Activated CD4-positive, alpha-beta T cell treated with anti-CD3 and anti-CD28 coated beads, Interleukin-2, amount 50 U/mL, for 16 hours (primary cell): ENCODE data around the gene TPRN.

Experiments used
- DNase-seq: peaks from one replicate; pipeline ENCODE4 v3.0.0-alpha.2; 2020

Gene TPRN

DNA sequence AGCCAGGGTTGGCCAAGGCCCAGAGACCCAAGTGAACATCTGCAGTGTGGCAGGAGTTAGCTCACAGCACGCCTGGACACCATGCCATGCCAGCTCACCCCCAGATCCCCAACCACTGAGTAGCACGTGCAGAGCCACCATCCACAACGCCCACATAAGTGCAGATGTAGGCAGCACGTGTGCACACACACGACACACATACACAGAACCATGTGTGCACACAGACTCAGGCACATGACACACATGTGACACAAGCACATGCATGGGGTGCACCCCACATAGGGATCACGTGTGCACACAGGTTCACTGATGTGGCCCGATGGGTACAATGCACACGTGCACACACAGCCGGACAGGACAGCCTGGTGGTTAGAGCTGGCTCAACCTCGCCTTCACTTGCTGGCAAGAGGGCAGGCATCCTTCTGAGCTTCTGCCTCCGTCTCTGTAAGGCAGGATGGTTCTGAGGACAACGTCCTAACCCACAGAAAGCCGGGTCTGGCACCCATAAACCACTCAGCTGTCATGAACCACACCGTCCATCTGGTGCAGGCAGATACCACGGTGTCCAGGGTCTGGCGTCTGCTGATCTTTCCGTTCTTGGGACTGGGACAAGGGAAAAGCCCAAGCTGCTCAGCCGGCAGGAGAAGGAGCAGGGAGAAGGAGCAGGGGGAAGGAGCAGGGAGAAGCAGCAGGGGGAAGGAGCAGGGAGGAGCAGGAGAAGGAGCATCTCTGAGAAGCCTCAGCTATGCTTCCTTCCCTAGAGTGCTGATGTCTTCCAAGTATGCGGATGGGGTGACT is 42.7 kb downstream of the TPRN start:
- no peak for DNase-seq

DNA sequence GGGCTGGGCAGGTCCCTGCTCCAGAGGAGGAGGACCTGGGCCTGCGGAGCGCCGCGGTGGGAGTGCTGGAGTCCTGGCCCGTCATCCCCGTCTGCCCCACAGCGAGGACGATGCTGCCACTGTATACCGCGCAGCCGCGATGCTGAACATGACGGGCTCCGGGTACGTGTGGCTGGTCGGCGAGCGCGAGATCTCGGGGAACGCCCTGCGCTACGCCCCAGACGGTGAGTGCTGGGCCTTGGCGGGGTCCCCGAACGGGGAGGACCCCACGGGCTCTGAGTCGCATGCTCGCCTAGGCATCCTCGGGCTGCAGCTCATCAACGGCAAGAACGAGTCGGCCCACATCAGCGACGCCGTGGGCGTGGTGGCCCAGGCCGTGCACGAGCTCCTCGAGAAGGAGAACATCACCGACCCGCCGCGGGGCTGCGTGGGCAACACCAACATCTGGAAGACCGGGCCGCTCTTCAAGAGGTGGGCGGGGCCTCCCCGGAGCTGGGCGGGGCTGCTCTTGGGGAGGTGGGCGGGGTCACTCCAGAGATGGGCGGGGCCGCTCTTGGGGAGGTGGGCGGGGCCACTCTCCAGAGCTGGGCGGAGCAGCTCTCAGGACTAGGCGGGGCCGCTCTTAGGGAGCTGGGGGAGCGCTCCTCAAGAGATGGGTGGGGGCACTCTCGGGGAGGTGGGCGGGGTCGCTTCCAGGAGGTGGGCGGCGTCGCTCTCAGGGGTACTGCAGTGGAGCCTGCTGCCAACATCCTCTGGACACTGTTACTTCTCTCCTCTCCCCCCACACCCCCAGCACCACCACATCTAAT is 43.8 kb downstream of the TPRN start:
- peak; percentile 54 for DNase-seq

DNA sequence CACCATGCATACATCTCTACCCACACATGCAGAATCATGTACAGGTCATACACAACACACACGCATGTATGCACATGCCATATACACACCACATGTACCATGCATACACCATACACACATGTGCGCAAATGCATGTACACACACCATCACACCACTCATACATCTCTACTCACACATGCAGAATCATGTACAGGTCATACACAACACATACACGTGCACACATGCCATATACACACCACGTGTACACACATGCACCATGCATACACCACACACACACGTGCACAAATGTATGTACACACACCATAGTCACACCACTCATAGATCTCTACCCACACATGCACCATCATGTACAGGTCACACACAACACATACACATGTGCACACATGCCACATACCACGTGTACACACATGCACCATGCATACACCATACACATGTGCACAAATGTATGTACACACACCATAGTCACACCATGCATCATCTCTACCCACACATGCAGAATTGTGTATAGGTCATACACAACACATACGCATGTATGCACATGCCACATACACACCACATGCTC is 47.6 kb downstream of the TPRN start:
- no peak for DNase-seq

DNA sequence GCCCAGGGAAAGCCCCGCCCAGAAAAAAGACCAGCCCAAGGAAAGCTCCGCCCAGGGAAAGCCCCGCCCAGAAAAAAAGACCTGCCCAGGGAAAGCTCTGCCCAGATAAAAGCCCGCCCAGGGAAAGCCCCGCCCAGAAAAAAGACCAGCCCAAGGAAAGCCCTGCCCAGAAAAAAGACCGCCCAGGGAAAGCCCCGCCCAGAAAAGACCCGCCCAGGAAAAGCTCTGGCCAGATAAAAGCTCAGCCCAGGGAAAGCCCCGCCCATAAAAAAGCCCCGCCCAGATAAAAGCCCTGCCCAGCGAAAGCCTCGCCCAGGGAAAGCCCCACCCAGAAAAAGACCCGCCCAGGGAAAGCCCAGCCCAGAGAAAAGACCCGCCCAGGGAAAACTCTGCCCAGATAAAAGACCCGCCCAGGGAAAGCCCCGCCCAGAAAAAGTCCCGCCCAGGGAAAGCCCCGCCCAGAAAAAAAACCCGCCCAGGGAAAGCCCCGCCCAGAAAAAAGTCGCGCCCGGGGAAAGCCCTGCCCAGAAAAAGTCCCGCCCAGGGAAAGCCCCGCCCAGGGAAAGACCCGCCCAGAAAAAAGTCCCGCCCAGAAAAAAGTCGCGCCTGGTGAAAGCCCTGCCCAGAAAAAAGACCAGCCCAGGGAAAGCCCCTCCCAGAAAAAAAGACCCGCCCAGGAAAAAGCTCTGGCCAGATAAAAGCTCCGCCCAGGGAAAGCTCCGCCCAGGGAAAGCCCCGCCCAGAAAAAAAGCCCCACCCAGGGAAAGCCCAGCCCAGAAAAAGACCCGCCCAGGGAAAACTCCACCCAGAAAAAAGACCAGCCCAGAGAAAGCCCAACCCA is 49.7 kb downstream of the TPRN start:
- peak; percentile 82 for DNase-seq

DNA sequence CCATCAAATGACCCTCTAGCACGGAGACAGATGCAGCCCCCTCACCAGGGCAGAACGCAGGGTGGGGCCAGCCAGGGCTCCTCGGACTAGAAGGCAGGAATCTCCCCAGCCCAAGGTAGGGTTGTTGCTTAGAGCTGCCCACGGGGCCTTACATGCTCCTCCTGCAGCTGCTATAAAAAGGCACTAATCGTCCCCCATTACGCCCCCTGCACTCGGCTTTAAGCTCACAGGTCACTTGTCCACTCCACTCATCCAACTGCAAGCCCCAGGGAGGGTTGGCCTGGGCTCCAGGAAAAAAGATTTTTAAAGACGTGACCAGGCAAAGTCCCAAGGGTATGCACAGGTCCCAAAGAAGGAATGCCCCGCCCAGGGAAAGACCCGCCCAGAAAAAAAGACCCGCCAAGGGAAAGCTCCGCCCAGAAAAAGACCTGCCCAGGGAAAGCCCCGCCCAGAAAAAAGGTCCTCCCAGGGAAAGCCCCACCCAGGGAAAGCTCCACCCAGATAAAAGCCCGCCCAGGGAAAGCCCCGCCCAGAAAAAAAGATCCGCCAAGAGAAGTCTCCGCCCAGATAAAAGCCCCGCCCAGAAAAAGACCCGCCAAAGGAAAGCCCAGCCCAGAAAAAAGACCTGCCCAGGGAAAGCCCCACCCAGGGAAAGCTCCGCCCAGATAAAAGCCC is 50.5 kb downstream of the TPRN start:
- DNase-seq = peak; percentile 72

DNA sequence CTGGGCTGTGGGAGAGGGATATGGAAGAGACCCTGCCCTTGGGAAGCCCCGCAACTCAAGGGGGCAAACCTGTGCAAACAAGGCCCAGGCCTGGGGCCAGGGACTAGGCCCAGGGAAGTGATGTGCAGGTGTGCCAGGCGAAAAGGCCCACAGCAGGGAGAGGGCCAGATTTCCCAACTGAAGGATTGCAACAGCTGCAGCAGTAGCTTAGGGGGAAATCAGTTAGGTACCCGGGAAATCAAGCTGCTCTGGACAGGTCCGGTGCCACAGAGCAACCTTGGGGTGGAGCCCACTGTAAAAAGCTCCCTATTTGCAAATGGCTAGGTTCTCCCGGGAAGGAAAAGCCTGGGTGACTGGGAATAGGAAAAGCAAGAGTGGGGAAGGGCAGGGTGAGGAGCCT is 51.2 kb downstream of the TPRN start:
- DNase-seq = no peak

DNA sequence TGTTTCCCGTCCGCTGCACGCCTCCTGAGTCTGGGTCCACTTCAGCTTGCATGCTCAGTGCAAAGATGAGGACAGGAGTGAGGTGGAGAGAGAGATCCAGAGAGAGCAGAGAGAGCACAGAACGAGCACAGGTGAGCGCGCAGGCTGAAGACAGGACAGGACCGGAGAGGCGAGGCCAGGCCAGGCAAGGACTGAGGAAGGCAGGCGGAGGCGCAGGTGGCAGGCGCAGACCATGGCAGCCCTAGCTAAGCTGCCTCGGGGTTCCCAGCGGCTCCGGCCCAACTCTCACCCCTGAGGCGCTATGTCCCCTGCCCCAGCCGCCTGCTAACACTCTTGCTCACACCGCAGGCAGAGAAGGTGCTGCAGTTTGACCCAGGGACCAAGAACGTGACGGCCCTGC is 51.9 kb downstream of the TPRN start:
- DNase-seq = no peak

DNA sequence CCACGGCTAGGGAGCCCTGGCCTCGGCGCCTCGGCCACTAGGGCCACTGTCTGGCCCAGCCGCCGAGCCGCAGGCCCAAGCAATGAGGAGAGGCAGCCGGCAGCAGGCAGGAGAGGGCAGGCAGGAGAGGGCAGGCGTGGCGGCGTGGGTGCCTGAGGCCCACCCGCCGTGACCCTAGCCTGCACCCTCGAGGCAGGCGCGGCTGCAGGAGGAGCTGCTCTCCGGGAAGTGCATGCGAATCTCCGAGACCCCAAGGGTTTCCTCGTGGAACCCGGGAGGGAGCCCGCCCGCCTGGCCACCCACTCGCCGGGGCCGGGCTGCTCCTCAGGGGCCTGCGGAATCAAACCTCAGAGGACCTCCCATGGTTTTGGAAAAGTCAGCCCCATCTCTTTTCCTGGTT is 52.3 kb downstream of the TPRN start:
- DNase-seq = no peak

DNA sequence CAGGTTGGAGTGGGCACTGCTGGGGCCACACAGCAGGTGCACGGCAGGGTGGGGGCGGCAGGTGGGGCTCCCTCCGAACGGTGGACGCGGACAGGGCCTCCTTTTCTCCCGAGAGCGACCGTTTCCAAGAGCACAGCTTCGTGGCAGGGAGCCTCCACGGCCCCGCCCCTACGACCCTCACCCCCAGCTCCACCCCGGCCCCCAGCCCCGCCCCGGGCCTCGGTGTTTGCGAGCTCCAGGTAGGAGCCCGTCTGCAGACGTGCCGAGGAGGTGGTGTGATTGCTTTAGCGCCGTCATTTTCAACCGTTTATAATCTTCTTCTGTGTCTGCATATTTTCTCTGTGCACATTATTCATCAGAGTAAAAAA is 52.8 kb downstream of the TPRN start:
- no peak for DNase-seq

DNA sequence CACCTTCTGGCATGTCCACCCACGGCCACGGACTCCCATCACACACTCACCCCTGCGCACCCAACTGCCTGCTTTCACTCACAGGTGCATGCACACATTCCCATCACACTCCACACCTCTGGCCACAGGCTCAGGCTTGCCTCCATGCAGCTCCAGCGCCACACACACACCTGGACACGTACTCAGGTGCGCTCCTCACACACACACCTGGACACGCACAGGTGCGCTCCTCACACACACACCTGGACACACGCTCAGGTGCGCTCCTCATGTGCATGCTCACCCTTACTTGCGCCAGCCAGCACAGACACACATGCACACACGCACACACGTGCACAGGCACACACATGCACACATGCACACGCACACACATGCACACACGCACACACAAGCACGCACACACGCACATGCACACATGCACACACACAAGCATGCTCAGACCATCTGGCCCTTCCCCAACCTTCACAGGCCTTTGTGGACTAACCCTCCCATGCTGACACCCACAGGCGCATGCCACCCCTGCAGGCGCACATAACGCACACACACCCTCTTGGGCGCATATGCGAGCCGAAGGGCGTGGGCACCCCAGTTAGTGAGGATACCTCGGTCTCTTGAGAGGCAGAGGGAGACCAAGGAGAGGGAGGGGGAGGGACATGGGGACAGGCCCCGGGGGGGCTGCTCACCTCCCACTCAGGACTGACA is 53.3 kb downstream of the TPRN start:
- DNase-seq = no peak

DNA sequence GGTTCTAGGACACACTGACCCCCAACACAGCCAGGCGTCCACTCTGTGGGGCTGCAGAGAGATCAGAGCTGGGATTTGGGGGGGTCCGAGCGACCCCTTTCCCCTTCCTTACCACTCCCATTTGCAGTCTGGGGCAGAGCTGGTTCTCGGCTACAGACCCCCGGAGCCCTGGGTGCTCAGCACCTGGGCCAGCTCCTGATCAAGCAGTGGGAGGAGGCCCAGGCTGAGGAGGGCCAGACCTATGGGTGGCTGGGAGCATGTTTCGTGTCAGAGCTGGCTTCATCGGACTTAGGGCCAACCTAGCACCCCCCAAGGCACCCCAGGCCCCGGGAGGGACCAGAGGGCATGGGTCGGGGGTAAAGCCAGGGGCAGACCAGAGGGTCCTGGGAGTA is 54.0 kb downstream of the TPRN start:
- DNase-seq = no peak

DNA sequence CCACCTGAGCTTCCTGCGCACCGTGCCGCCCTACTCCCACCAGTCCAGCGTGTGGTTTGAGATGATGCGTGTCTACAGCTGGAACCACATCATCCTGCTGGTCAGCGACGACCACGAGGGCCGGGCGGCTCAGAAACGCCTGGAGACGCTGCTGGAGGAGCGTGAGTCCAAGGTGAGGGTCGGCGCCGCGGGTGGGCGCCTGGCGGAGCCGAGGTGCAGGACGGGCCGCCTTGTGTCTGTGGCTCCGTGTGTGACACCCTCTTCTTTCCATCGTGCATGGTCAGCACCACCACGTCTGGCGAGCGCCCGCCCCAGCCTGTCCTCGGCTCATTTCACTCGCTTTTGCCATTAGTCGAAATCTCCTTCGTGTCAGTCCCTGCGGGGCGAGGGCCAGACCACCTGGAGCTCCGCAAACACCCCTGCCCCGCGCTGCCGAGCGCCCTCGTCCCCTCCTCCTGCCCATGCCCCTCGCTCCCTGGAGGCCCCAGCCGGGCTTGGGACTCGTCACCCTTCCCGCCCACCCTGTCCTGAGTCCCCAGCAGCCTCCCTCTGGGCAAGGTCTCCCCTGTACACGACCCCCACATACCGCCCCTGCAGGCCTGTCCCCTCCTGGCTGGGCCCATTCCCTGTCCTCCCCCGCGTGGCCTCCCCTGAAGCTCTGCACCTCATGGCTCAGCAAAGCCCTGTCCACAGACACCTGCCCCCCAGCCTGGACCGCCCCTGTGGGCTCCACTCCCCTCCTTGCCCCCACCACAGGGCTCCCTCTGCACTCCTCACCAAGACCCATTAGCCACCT is 54.6 kb downstream of the TPRN start:
- no peak for DNase-seq

DNA sequence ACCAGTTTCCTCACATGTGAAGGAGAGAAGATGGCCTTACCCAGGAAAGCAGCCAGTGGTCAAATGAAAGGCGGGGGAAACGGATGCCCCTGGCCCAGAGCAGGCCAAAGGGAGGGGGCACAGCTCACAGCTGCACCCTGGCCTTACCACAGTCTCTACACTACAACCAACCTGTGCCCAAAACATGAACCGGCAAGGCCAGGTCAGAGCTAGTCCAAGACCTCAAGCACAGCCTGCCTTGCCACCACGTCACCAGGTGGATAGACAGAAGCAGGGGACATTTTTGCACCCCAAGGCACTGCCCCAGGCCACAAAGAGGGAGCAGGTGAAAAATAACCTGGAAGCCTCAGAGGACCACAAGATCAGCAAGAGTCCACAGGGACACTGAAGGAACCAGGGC is 57.1 kb downstream of the TPRN start:
- DNase-seq = no peak

DNA sequence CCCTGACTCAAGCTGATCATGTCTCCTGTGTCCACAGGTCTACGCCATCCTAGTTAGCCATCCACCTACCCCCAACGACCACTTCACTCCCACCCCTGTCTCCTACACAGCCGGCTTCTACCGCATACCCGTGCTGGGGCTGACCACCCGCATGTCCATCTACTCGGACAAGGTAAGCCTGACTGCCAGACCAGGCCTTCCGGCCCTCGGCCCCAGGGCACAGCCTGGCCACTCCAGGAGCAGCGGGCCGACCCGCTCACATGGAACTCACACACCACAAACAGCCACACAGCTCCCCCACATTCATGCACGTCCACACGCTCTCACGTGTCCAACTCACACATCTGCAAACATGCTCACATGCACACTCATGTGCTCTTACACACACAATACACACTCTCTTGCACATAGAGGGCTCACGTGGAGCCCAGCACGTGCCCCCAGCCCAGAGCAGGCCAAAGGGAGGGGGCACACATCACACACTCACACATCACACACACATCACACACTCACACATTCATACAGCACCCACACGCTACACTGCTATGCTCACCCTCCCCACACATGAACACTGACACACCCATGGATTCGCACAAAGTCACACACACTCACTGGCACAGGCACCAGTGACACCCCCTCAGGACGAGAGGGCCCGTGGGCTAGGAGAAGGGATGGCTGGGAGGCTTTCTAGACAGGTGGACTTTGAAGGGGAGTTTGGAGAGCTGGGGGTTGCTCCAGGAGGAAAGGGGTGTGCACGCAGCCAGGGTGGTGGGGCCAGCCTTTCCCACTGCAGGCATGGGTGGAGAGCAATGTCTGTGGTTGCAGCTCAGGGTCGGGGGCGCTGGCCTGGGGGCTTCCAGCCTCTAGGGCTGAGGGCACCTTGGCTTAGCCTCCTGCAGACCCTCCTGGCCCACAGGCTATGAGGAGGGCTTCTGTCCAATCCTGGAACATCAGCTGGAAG is 58.3 kb downstream of the TPRN start:
- DNase-seq = no peak
